Measurements from ENCODE around the gene PHLDA2.
"Not testable (repeated sequence)": the region's sequence is repeated elsewhere in the genome, so short reads cannot be mapped to it uniquely, and the experiment has no call there.

Gene PHLDA2

DNA sequence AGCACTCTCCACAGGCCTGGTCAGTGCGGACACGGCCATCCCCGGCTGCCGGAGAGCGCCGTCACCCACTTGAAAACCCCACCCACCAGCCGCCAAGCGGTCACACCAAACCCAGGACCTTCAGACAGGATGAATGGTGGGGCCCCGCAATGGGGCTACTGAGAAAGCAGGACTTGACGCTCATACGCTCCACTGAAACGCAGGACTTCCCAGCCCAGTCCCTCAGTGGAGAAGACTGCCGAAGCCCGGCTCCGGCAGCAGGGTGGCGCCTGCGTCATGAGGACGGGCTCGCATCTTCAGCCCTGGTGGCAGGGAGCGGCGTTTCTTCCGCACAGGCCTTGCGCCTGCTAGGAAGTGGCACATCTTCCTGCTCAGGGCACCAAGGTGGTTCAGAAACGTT, 15.3 kb upstream of the PHLDA2 start:
- DNase-seq = no peak

DNA sequence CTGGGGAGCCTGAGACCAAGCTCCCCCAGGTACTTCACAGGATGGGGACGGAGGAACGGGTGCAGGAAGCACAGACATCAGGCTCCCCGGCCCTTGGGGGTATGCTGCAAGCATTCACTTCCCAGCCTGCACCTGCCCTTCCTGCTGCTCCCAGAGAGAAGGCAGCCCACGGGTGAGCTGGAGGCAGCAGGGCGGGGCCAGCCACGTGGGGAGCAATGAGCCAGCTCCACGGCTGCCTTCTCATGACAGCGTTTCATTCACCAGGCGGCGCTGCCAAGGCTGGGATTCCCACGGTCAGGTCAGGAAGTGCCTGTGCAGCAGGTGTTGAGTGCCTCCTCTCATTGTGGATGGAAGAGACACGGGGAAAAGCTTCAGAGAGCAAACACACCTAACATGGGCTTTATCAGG, 14.5 kb upstream of the PHLDA2 start:
- DNase-seq = no peak

DNA sequence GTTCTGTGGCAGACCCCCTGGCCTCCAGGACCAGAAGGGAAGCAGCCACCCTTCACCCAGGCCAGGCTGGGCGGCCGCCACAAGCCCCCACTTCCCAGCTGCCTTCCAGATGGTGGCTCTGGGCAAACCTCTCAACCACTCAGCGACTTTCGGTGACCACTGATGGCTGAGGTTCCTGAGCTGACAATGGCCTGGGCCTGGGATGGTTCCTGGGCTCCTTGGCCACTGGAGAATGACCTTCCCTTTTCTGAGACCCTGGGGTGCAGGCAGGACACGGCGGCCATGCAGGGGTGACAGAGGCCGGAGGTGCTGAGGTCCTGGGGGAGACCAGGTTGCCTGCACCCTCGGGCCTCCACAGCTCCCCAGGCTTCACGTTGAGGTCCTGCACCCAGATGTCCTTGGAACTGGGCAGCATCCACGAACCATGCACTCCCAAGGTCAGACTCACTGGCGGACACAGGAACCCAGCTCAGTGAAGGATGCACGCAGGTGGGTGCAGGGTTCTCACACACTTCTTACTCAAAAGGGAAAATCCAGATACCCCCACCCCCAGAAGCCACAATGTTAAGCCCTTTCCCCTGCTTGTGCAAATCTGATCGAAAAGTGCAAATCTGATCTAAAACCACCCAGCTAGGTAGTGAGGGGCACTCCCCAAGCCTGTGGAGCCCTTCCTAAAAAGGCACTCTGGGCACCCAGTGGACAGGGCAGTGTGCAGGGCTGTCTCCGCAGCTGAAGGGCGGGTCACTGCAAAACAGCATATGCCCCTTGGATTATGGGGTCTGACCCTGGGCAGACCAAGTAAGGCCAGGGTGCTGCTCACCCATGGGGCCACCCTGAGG, 13.9 kb upstream of the PHLDA2 start:
- DNase-seq = no peak

DNA sequence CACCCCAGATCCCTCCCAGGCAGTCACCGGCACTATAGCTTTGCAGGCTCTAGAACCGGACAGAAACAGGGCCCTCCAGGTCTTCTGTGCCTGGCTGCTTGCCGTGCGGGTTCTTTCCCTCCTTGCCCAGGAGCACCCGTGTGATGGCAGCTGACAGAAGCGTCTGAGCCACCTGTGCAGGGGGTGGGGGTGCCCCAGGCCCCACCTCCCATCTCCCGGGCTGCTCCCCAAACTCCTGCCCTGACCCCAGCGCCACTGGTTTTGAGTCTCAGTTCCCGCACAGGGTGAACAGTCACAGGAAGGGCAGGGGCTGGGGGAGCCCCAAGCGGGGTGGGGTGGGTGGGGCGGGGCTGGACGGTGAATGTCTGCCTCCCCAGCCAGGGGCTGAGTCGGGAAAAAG, 13.2 kb upstream of the PHLDA2 start:
- DNase-seq = no peak

DNA sequence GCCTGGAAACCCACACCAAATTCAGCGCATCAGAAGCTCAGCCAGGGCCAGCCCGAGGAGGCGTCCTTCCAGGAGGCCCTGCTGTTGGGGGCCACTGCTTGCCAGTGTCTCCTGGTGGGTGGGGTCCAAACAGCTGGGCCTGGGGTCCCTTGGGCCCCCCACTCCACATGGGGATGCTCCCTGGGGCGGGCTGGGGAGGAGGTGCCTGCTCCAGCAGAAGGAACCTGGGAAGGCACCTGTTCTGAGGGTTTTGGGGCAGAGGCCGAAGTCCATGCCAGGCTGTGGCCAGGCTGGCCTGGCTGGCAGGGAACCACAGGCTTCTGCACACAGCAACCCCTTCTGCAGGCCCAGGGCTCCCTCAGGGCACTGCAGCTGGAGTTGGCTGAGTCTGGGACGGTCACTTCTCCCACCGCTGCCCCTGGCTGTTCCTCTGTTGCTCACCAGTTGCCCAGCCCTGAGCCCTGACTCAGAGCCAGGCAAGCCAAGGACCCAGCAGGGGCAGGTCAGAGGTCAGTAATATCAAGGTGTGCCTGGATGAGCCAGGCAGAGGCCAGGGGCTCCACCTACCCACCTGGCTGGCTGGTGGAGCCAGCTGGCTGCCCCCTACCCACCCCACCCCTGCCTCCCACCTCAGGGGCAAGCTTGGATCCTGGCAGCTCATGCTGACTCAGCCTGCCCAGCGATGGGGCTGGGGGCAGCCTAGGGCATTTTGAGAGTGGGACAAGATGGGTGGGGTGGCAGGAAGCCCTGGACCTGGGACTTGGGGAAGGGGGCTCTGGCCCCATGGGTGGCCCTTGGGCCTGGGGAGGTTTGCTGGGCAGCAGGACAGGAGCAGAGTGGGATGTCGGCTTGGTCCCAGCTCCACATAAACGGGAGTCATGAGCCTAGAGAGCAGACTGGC, 12.0 kb upstream of the PHLDA2 start:
- DNase-seq = no peak

DNA sequence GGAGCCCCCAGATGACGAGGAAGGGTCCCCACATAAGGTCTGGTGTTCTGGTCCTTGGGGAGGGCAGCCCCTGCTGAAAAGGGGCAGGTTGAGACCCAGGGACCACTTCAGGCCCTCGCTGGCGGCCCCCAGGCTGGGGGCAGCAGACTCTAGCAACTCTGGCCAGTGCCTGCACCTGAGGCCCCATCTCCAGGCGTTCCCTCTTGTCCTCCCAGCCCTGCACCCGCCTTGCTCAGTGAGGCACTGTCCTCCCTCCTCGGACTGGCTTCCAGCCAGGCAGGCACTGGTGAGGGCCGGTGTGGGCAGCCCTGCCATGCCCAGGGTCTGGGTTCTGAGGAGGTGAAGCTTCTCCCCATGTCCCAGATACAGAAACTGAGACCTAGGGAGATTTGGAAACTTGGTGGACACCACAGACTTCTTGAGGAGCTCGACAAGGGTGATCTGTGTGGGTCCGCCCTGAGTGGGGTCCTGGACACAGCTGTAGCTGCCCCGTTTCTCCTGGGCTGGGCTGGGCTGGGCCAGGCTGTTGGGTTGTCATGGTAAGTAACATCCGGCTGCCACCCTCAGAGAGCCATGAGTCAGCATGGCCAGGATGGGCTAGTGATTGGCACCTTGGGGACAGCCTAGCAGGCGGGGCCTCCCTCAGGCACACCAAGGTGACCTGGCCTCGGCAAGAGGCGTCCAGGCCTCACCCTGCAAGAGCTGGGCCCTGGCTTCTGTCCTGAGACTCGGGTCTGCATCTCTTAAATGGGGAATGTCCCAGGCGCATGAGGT, 11.1 kb upstream of the PHLDA2 start:
- no peak for DNase-seq

DNA sequence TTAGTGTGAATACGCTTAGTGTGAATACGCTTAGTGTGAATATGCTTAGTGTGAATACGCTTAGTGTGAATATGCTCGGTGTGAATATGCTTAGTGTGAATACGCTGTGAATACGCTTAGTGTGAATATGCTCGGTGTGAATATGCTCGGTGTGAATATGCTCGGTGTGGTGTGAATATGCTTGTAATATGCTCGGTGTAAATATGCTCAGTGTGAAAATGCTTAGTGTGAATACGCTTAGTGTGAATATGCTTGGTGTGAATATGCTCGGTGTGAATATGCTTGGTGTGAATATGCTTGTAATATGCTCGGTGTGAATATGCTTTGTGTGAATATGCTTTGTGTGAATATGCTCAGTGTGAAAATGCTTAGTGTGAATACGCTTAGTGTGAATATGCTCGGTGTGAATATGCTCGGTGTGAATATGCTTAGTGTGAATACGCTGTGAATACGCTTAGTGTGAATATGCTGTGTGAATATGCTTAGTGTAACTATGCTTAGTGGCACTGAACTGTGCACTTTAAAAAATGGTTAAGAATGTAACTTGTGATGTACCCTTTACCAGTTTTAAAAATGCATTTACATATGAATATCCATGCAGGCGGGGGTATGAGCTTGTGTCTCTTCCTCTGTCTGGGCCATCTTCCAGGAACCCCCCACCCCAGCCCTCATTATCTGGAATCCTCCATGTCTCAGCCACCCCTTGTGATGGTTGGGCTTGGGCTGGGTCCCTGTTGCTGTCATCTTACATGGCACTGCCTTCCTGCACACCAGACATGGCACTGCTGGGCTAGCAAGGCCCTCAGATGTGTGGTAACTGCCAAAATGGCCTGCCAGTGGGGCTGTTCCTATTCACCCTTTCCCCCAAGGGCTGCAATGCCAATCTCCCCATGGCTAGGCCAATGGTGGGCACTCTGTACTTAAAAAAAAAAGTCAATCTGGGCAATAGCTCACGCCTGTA, 9.5 kb upstream of the PHLDA2 start:
- not testable (repeated sequence) for DNase-seq

DNA sequence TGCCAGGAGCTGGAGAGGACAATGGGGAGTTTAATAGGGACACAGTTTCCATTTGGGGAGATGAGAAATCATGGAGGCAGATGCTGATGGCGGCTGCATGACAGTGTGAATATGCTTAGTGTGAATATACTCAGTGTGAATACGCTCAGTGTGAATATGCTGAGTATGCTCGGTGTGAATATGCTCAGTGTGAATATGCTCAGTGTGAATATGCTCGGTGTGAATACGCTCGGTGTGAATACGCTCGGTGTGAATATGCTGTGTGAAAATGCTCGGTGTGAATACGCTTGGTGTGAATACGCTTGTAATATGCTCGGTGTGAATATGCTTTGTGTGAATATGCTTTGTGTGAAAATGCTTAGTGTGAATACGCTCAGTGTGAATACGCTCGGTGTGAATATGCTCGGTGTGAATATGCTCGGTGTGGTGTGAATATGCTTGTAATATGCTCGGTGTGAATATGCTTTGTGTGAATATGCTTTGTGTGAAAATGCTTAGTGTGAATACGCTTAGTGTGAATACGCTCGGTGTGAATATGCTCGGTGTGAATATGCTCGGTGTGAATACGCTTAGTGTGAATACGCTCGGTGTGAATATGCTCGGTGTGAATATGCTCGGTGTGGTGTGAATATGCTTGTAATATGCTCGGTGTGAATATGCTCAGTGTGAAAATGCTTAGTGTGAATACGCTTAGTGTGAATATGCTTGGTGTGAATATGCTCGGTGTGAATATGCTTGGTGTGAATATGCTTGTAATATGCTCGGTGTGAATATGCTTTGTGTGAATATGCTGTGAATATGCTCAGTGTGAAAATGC, 8.6 kb upstream of the PHLDA2 start:
- not testable (repeated sequence) for DNase-seq

DNA sequence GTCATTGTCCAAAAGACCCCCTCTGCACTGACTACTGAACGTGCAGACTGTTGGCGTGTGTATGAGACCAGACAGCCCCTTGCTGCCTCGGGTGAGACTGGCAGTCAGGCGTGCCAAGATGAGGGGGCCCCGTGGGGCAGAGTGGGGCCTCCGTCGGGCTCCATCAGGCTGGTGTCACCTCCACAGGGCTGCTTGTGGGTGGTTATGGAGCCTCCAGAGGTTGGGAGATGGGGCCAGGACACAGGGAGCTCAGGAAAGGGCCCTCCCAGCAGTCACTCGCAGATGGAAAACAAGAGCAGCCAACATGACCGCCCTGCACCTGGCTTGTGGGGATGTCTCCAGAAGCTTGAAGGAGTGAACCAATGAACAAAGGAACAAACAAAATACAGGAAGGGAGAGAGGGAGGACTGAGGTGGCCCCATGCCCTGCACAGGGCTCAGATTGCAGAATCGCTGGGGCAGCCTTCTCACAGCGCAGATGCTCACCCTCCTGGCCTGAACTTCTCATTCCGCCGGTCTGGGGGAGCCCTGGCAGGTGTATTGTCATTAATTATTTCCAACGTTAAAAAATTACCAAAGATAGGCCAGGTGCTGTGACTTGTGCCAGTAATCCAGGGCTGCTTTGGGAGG, 5.5 kb upstream of the PHLDA2 start:
- no peak for DNase-seq

DNA sequence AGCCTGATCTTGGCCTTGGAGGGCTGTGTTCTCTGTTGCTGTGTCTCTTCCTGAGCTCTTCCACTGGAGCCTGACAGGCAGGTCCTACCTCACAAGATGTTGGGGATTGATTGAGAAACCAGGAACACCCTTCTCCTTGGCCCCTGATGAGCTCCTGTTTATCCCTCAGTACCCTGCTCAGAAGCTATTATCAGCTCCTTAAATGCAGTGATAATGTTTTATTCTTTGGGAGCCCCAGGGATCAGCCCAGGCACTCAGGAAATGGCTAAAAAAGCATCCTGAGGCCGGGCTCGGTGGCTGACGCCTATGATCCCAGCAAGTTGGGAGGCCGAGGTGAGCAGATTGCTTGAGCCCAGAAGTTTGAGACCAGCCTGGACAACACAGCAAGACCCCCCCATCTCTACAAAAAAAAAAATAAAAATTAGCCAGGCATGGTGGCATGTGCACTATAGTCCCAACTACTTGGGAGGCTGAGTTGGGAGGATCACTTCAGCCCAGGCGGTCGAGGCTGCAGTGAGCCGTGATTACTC, 4.9 kb upstream of the PHLDA2 start:
- DNase-seq = no peak

DNA sequence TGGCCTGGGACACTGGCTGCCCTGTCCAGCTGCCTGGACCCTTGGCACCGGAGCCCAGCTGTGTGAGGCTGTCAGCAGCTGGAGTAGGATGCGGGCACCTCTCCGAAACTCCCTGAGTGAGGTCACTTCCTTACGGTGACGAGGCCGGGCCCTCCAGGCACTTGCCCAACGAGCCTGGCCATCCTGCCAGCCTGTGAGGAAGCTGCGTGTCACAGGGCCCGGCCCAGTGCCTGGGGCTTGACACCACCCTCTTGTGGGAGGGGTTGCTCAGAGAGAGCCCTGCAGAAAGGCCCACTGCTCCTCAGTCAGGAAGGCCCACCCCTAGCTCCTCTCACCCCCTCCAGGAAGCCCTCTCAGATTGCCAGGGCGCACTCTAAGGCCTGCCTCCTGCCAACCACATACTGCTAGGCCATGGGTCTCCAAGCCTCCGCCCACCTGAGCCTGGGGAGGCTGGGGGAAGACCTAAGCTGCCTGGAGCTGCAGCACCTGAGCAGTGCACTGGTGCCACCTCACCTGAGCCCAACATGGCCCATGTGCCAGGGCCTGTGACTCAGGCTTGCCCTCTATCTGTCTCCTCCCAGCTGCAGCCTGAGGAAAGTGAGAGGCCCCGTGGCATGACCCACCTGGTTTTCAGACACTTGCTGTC, 4.3 kb upstream of the PHLDA2 start:
- DNase-seq = no peak

DNA sequence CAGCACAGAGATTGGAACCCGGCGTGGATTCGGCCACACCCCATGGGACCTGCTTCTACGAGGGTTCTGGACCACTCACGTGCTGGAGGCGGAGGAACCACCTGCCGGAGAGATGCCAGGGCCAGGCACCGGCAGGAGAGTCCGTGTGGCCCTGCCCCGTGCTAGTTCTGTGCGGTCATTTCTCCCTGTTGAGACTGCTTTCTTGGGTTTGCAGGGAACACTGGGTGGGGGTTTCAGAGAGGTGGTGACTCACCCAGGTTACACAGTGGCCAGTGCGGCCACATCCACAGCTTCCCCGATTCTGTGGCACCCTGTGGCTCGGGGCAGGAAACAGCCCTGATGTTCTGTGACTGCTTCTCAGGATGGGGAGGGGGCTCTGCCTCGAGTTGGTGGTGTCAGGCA, 3.6 kb upstream of the PHLDA2 start:
- no peak for DNase-seq

DNA sequence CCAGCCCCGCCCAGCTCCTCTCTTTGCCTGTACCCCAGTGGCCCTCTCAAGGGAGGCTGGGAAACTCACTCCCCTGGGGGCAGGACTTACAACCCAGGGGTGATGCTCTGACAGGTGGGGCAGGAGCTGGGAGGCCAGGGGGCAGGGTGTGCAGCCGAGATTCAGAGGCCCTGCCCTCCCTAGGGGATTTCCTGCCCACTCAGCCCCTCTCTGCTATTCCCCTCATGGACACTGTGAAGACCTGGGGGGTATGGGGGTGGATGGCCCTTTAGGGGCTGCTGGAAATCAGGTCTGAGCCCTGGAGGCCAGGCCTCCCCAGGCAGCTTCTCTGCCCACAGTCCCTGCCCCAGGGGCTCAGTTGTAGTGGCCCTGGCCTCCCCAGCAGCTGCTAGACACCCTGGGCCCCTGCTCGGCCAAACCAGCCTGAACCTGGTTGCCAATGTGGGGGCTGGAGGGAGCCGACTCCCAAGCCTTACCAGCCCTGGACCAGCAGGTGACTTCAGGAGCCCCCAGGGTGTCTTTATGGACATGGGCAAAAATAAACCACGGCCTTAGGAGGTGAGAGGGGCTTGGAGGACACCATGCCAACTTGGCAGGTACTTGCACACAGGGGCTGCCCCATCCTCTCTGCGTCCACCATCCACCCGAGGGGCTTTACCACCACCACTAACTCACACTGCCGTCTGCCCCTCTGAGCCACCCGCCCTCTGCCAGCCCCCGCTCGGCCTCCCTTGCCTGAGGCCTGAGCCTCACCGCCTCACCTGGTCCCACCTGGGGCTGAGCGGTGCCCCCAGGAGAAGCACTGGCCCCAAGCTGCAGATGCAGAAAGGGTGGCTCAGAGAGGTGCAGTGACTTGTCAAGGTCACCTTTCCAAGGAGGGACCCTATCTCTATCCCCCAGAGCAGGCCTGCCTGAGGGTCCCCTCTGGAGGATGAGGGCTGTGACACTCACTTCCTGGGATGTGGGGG, 2.8 kb upstream of the PHLDA2 start:
- no peak for DNase-seq

DNA sequence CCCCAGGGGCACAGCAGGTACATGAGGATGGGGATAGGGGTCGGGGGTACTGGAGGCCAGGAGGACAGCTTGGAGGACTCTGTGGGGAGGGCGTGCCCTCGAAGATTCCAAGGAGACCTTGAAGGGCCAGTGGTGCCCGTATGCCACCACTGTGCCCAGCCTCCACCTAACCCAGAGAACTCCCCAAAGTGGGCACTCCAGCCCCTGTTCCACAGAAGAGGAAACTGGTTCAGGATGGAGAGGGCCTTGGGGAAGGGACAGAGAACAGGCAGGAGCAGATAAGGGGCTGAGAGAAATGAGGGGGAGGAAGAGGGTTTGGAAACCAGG, 2.2 kb upstream of the PHLDA2 start:
- no peak for DNase-seq

DNA sequence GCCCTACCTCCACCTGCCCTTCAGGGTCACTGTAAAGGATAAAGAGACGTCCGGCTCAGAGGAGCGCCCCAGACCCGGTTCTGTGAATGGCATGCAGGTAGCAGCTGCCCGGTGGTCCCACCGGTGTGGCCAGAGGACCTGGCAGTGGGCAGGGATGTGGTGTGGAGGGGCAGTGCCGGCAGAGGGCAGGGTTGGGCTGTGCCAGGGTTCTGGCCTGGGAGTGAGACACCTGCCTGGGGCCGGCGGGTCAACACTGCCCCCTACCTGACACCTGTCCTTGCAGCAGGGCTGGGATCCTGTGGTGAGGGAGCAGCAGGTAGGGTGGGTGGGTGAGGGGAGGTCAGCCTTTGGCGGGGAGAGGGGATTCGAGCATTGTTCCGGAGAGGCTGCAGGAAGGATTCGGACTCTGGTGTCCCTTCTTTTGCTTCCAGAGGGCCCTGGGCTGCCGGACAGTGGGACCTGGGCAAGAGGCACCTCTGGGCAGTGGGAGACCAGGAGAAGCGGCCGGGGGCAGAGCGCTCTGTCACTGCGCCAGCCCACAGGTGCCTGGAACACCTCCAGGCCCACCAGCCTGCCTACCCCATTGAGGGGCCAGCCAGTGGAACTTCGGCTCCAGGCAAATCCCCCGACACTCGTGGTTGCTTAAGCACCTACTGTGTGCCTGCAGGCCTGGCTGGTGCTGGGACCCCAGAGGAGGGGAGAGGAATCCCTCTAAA, 1.6 kb upstream of the PHLDA2 start:
- peak; percentile 57 for DNase-seq

DNA sequence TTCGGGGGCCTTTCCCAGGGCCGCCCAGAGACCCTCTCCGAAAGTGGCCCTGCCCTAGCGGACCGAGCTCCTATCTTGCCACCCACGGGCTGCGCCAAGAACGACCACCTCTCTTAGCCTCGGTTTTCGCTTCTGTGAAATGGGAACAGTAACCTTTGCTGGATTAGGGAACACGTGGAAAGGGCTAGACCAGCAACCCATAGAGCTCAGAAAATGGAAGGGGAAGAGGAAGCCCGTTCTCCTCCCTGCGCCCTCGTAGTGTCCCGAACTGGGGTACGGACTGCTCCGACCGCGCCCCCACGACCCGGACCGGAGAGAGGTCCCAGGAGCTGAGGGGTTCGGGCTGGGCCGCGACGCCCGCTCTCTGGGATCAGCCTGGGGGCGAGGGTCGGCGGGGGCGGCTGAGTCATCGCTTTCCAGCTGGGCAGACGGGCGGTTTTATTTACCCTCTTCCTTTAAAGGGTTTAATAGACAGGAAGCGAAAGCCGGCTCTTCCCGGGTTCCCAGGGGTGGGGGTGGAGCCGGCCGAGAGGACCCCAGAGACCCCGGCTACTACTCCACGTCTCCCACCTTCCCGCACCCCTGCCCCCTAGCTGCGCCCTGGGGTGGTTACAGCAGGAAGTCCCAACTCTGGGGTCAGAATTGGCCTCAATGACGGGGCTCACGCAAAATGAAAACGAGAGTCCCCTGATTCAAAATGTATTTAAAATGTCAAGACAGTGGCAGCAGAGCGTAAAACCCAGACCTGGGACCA, 907 bp upstream of the PHLDA2 start:
- peak; percentile 54 for DNase-seq

DNA sequence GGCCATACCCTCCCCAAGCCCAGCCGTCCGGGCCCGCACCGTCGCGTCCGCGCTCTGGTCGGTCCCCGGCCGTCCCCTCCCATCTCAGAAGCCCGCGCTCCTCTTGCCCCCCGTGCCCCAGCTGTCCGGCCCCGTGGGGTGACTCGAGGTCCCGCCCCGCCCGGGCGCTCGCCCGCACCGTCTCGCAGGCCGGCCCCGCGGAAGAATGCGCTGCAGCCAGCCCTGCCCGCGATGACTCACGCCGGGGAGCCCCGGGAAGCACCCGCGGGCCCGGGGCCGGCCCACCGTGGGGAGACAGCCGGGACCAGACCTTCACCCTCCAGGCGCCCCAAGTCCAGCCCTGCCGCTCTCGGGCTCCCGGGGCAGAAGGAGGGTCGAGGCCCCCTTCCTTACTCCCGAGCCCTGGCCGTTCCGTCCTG, 320 bp upstream of the PHLDA2 start:
- peak; percentile 23 for DNase-seq
